Right cardiac atrium (tissue), 5 donors: ENCODE data around the gene AGRN. TPM values are rescaled to one million over a fixed set of nuclear protein-coding genes. Genes with fewer than 3 reads are reported as not detected.
A peak's percentile ranks its signal among the peaks of the same experiment; 100 is the strongest.
"Not testable (repeated sequence)": the region's sequence is repeated elsewhere in the genome, so short reads cannot be mapped to it uniquely, and the experiment has no call there.

Source experiments
- ATAC-seq, 2 donors: fragments of 200-7000 bp; cut with Tn5 transposase; one replicate each; pipeline versions ENCODE4 v1.8.0 to v1.9.1; 2020; ENCODE audit warnings: moderate library complexity in 2 of 2, mild to moderate bottlenecking in 1 of 2
- DNase-seq, 3 donors: peaks; one replicate each; pipeline ENCODE4 v3.0.0-alpha.2; 2020
- H3K27ac ChIP-seq: one replicate; pipeline ENCODE4 v1.5.1; 2013; ENCODE audit warnings: mild to moderate bottlenecking, low read length, control low read depth, moderate library complexity
- H3K27me3 ChIP-seq: one replicate; pipeline ENCODE4 v1.6.1; 2013; ENCODE audit not compliant: control insufficient read depth, insufficient read depth
- H3K4me1 ChIP-seq: one replicate; pipeline ENCODE4 v1.6.1; 2013; ENCODE audit warnings: low read length; ENCODE audit not compliant: control insufficient read depth, insufficient read depth
- H3K4me3 ChIP-seq: one replicate; pipeline ENCODE4 v1.5.1; 2013; ENCODE audit warnings: low read length, control low read depth
- H3K9me3 ChIP-seq: one replicate; pipeline ENCODE4 v1.6.1; 2013; ENCODE audit warnings: low read length; ENCODE audit not compliant: control insufficient read depth
- WGBS: extraction: QIAGEN DNeasy Blood & Tissue Kit; methylation state at CpG from one replicate; pipeline ENCODE4 v1.1.7; 2013; 5-methylcytosine and 5-hydroxymethylcytosine counted together
- intact Hi-C, 4 donors: fragments of 100-400 bp; cut with DNase I; formaldehyde crosslinking; loops; one replicate each; pipeline versions ENCODE4 v1.11.0 to v1.14.0; 2022 to 2023
- polyA plus RNA-seq: library from polyadenylated mRNA; stranded (reverse); fragments of 200-250 nt; gene quantifications from one replicate; pipeline ENCODE4 v1.2.3, GENCODE V29; 2013
- total RNA-seq, 4 donors: library from RNA; stranded (reverse); fragmentation: NEBNext Ultra II Directional; extraction: Animal tissue kit (Norgen Biotek cat#: 25700); gene quantifications; one replicate each; pipeline ENCODE4 v1.2.1, GENCODE V29; 2021
- donor health status: healthy with polysubstance abuse.
- donor health status: DM: no; HTN: yes; CAD: no.
- donor health status: DM: no; HTN: no; CAD: no.
- donor health status: DM: no; HTN: yes; CAD: no; lungs with severe emphysema.
- donor health status: DM: yes; HTN: yes; CAD: no.

Gene AGRN
- total and polyA plus RNA-seq, 5 donors = 12.0 to 26.4 (median 19.3) TPM

- intact Hi-C loops = loop anchor here in 1 of 4 donors (5.0 kb wide), 1 partner anchor 79 kb away; no protein-coding TSS in a partner anchor
- H3K4me3 ChIP-seq = no peak overlapping the region
- H3K27me3 ChIP-seq = no peaks in the 10 kb centered on the region
- ATAC-seq = no peak
- no peaks in the 10 kb centered on the region for H3K4me1 ChIP-seq
- peak; percentile 19 to 64 (median 54) for DNase-seq
- WGBS = 84% methylated on average over 43 of the region's 43 CpGs
- no peaks in the 10 kb centered on the region for H3K9me3 ChIP-seq
- H3K27ac ChIP-seq = peak overlapping the region; percentile 15
These were observed 37.0 kb upstream of the AGRN start for GRCh38 chr1:982765-983436.

- intact Hi-C loops = loop anchor here in 2 of 4 donors (2.0 to 5.0 kb wide), 2 partner anchors 15 to 78 kb away; no protein-coding TSS in a partner anchor
These were observed 36.0 kb upstream of the AGRN start for GRCh38 chr1:983798-984475.

GRCh38 chr1:984476-984814 lies 35.5 kb upstream of the AGRN start:
- no peak for ATAC-seq
- H3K4me1 ChIP-seq = no peaks in the 10 kb centered on the region
- intact Hi-C loops = loop anchor here in 2 of 4 donors (2.0 to 5.0 kb wide), 2 partner anchors 14 to 78 kb away; no protein-coding TSS in a partner anchor
- H3K4me3 ChIP-seq = no peak overlapping the region
- H3K27ac ChIP-seq = no peak overlapping the region
- 57% methylated on average over 12 of the region's 12 CpGs for WGBS
- no peaks in the 10 kb centered on the region for H3K9me3 ChIP-seq
- no peaks in the 10 kb centered on the region for H3K27me3 ChIP-seq
- peak in 1 of 3 donors; percentile 25 for DNase-seq

More at GRCh38 chr1:983798-984475, 36.0 kb upstream of the AGRN start:
- DNase-seq (peak; percentile 51 to 85 (median 82)), ATAC-seq (peak; percentile 17 to 18)
- no peak overlapping the region for H3K4me3 ChIP-seq
- 21% methylated on average over 29 of the region's 29 CpGs for WGBS
- H3K27me3 ChIP-seq = no peaks in the 10 kb centered on the region
- H3K9me3 ChIP-seq = no peaks in the 10 kb centered on the region
- no peaks in the 10 kb centered on the region for H3K4me1 ChIP-seq
- no peak overlapping the region for H3K27ac ChIP-seq

GRCh38 chr1:985126-985525 lies 34.8 kb upstream of the AGRN start:
- Histone ChIP-seq H3K27ac (no peak overlapping the region), H3K4me3 (no peak overlapping the region), H3K27me3 (no peaks in the 10 kb centered on the region), H3K9me3 (no peaks in the 10 kb centered on the region), H3K4me1 (no peaks in the 10 kb centered on the region)
- peak in 1 of 3 donors; percentile 19 for DNase-seq
- WGBS = 76% methylated on average over 13 of the region's 13 CpGs
- no peak for ATAC-seq
- intact Hi-C loops = loop anchor here in 3 of 4 donors (2.0 to 5.0 kb wide), 2 partner anchors 14 to 77 kb away; no protein-coding TSS in a partner anchor

- not testable (repeated sequence) for H3K4me3 ChIP-seq, H3K27me3 ChIP-seq, H3K27ac ChIP-seq, H3K4me1 ChIP-seq, H3K9me3 ChIP-seq, ATAC-seq
- WGBS = 86% methylated on average over 5 of the region's 5 CpGs
- peak in 1 of 3 donors; percentile 12 for DNase-seq
- intact Hi-C loops = loop anchor here in 3 of 4 donors (5.0 kb wide), 1 partner anchor 74 kb away; no protein-coding TSS in a partner anchor
These were observed 31.9 kb upstream of the AGRN start for GRCh38 chr1:988061-988460.

- ATAC-seq, DNase-seq, intact Hi-C loops: not testable (repeated sequence)
These were observed 28.6 kb upstream of the AGRN start for GRCh38 chr1:991275-991674.

GRCh38 chr1:991895-992294 lies 28.0 kb upstream of the AGRN start:
- no peaks in the 10 kb centered on the region for H3K4me1 ChIP-seq
- WGBS = 96% methylated on average over 10 of the region's 10 CpGs
- H3K4me3 ChIP-seq = no peak overlapping the region
- DNase-seq (no peak), ATAC-seq (no peak)
- H3K27ac ChIP-seq = no peak overlapping the region
- H3K27me3 ChIP-seq = no peaks in the 10 kb centered on the region
- no peaks in the 10 kb centered on the region for H3K9me3 ChIP-seq
- intact Hi-C loops = no loop called here

More at GRCh38 chr1:991275-991674, 28.6 kb upstream of the AGRN start:
- not testable (repeated sequence) for H3K4me1 ChIP-seq, H3K27me3 ChIP-seq, H3K9me3 ChIP-seq, H3K27ac ChIP-seq, H3K4me3 ChIP-seq
- 92% methylated on average over 6 of the region's 6 CpGs for WGBS

GRCh38 chr1:992362-992761 lies 27.6 kb upstream of the AGRN start:
- WGBS = 90% methylated on average over 7 of the region's 7 CpGs
- ATAC-seq (no peak), DNase-seq (no peak)
- H3K9me3 ChIP-seq = no peaks in the 10 kb centered on the region
- H3K4me1 ChIP-seq = no peaks in the 10 kb centered on the region
- no peaks in the 10 kb centered on the region for H3K27me3 ChIP-seq
- H3K27ac ChIP-seq = no peak overlapping the region
- intact Hi-C loops = no loop called here
- H3K4me3 ChIP-seq = no peak overlapping the region

GRCh38 chr1:993379-993995 lies 26.4 kb upstream of the AGRN start:
- peak in 2 of 3 donors; percentile 22 to 33 for DNase-seq
- 74% methylated on average over 15 of the region's 15 CpGs for WGBS
- H3K9me3 ChIP-seq = no peaks in the 10 kb centered on the region
- no peak overlapping the region for H3K4me3 ChIP-seq
- no peaks in the 10 kb centered on the region for H3K27me3 ChIP-seq
- no peaks in the 10 kb centered on the region for H3K4me1 ChIP-seq
- intact Hi-C loops = no loop called here
- no peak for ATAC-seq
- H3K27ac ChIP-seq = no peak overlapping the region

GRCh38 chr1:994546-994945 lies 25.4 kb upstream of the AGRN start:
- H3K9me3 ChIP-seq, H3K4me3 ChIP-seq, ATAC-seq, intact Hi-C loops, H3K4me1 ChIP-seq, H3K27ac ChIP-seq, H3K27me3 ChIP-seq: not testable (repeated sequence)
- peak in 1 of 3 donors; percentile 32 for DNase-seq
- 91% methylated on average over 6 of the region's 6 CpGs for WGBS
